Measurements from ENCODE around the gene PRKCA. TPM values are rescaled to one million over a fixed set of nuclear protein-coding genes. Genes with fewer than 3 reads are reported as not detected.

The PRKCA gene
- total RNA-seq, 1 experiment from 2014 or later: 29.5 TPM

DNA sequence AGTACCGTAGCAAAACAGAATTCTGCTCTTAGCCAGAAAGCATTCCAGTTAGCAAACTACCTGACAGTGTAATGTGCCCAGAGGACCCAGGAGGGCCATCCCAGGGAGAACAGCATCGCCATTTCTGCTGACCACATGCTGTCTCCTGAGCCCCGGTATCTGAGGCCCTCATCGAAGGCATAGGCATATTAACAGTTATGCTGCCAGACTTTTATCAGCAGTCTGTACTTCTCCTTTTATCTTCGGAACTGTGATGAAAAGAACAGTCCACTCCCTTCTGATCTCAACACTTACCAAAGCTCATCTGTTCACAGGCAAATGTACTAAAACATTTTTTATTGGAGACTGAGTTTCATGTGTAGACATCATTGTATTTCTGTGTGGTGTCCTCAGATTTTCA is 236.4 kb downstream of the PRKCA start:
- Mint-ChIP-seq H3K27ac (peak overlapping the region; percentile 18), H3K9me3 (no peaks in the 10 kb centered on the region), H3K4me3 (no peak overlapping the region), H3K36me3 (no peaks in the 10 kb centered on the region), H3K27me3 (ENCODE audit: low read depth) (no peaks in the 10 kb centered on the region), H3K4me1 (peaks cover 57% of the 10 kb centered on the region)
- CTCF ChIA-PET: no interaction called here
- ATAC-seq: no peak
- no peak for DNase-seq (ENCODE audit: low spot score)
- POLR2A ChIA-PET: no interaction called here
- no peak for TF ChIP-seq EMX1 (CRISPR knock-in tag; IDR thresholded peaks at IDR 0.05)
- no peak for TF ChIP-seq ELF4 (CRISPR knock-in tag; IDR thresholded peaks at IDR 0.05; ENCODE audit: low read depth)
- TF ChIP-seq, protein P1, sequence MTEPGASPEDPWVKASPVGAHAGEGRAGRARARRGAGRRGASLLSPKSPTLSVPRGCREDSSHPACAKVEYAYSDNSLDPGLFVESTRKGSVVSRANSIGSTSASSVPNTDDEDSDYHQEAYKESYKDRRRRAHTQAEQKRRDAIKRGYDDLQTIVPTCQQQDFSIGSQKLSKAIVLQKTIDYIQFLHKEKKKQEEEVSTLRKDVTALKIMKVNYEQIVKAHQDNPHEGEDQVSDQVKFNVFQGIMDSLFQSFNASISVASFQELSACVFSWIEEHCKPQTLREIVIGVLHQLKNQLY (CRISPR knock-in tag; IDR thresholded peaks at IDR 0.05): no peak
- no peak for TF ChIP-seq ZNF671 (CRISPR knock-in tag; IDR thresholded peaks at IDR 0.05)
- TF ChIP-seq, protein P2, sequence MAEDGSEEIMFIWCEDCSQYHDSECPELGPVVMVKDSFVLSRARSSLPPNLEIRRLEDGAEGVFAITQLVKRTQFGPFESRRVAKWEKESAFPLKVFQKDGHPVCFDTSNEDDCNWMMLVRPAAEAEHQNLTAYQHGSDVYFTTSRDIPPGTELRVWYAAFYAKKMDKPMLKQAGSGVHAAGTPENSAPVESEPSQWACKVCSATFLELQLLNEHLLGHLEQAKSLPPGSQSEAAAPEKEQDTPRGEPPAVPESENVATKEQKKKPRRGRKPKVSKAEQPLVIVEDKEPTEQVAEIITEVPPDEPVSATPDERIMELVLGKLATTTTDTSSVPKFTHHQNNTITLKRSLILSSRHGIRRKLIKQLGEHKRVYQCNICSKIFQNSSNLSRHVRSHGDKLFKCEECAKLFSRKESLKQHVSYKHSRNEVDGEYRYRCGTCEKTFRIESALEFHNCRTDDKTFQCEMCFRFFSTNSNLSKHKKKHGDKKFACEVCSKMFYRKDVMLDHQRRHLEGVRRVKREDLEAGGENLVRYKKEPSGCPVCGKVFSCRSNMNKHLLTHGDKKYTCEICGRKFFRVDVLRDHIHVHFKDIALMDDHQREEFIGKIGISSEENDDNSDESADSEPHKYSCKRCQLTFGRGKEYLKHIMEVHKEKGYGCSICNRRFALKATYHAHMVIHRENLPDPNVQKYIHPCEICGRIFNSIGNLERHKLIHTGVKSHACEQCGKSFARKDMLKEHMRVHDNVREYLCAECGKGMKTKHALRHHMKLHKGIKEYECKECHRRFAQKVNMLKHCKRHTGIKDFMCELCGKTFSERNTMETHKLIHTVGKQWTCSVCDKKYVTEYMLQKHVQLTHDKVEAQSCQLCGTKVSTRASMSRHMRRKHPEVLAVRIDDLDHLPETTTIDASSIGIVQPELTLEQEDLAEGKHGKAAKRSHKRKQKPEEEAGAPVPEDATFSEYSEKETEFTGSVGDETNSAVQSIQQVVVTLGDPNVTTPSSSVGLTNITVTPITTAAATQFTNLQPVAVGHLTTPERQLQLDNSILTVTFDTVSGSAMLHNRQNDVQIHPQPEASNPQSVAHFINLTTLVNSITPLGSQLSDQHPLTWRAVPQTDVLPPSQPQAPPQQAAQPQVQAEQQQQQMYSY (CRISPR knock-in tag; IDR thresholded peaks at IDR 0.05): no peak
- TF ChIP-seq CREB1 (CRISPR knock-in tag; IDR thresholded peaks at IDR 0.05): no peak
- no peak for TF ChIP-seq TEAD4 (CRISPR knock-in tag; IDR thresholded peaks at IDR 0.05)
- no peak for TF ChIP-seq SMAD4 (CRISPR knock-in tag; IDR thresholded peaks at IDR 0.05)
- TF ChIP-seq NFYB (CRISPR knock-in tag; conservative IDR thresholded peaks at IDR 0.05; ENCODE audit: low read depth): no peak
- TF ChIP-seq NR1H2 (CRISPR knock-in tag; IDR thresholded peaks at IDR 0.05): no peak
- TF ChIP-seq, protein P3, sequence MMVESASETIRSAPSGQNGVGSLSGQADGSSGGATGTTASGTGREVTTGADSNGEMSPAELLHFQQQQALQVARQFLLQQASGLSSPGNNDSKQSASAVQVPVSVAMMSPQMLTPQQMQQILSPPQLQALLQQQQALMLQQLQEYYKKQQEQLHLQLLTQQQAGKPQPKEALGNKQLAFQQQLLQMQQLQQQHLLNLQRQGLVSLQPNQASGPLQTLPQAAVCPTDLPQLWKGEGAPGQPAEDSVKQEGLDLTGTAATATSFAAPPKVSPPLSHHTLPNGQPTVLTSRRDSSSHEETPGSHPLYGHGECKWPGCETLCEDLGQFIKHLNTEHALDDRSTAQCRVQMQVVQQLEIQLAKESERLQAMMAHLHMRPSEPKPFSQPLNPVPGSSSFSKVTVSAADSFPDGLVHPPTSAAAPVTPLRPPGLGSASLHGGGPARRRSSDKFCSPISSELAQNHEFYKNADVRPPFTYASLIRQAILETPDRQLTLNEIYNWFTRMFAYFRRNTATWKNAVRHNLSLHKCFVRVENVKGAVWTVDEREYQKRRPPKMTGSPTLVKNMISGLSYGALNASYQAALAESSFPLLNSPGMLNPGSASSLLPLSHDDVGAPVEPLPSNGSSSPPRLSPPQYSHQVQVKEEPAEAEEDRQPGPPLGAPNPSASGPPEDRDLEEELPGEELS (CRISPR knock-in tag; IDR thresholded peaks at IDR 0.05): no peak
- TF ChIP-seq NR2C2 (CRISPR knock-in tag; IDR thresholded peaks at IDR 0.05): no peak
- TF ChIP-seq, protein P4, sequence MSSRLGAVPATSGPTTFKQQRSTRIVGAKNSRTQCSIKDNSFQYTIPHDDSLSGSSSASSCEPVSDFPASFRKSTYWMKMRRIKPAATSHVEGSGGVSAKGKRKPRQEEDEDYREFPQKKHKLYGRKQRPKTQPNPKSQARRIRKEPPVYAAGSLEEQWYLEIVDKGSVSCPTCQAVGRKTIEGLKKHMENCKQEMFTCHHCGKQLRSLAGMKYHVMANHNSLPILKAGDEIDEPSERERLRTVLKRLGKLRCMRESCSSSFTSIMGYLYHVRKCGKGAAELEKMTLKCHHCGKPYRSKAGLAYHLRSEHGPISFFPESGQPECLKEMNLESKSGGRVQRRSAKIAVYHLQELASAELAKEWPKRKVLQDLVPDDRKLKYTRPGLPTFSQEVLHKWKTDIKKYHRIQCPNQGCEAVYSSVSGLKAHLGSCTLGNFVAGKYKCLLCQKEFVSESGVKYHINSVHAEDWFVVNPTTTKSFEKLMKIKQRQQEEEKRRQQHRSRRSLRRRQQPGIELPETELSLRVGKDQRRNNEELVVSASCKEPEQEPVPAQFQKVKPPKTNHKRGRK (CRISPR knock-in tag; IDR thresholded peaks at IDR 0.05; ENCODE audit: borderline replicate concordance): no peak

DNA sequence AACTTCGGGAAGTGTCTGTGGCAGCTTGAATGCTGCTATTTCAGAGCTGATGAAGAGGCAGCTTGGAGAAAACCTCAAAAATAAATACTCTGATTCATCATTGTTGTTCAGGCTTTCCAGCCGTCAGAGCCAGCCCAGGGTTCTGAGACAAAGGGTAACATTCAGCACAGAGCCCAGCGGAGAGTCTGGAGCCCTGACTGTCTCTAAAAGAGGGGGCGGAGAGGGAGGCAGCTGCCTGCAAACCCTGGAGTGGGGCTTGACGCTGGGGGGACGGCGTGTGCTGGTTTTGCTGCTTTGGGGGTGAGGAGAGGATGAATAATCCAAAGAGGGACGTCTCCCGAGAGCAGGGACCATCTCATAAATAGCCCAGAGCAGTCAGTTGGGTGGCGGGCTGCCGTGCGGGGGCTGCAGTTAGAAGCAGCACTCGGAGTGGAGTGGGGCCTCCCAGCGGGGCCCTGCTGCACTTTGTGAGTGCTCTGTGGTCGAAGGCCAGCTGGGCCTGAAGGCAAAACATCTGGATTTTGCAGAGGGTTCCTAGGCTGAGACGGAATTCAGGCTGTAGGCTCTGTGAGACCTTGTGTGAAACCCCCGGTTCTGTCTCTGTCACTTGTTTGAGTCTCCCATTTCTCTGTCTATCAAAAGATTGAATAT is 237.8 kb downstream of the PRKCA start:
- H3K4me1 Mint-ChIP-seq: peaks cover 44% of the 10 kb centered on the region
- ChIA-PET POLR2A (no interaction called here), CTCF (interaction anchor here (0.8 to 1.9 kb wide), 8 partner anchors 8 to 230 kb away, joined by 3 to 7 read pairs (median 4); no protein-coding TSS in a partner anchor)
- H3K4me3 Mint-ChIP-seq: peak overlapping the region; percentile 38; the same call in 1 of the 2 replicates
- no peaks in the 10 kb centered on the region for H3K27me3 Mint-ChIP-seq (ENCODE audit: low read depth)
- peak overlapping the region; percentile 60; the same call in 1 of the 2 replicates for H3K27ac Mint-ChIP-seq
- DNase-seq (ENCODE audit: low spot score) (peak; percentile 46), ATAC-seq (peak; percentile 91)
- TF ChIP-seq NFE2L1 (CRISPR knock-in tag; IDR thresholded peaks at IDR 0.05) (no peak), ZNF423 (CRISPR knock-in tag; IDR thresholded peaks at IDR 0.05) (no peak), SOX15 (CRISPR knock-in tag; IDR thresholded peaks at IDR 0.05) (no peak), ZNF219 (CRISPR knock-in tag; IDR thresholded peaks at IDR 0.05; ENCODE audit: borderline replicate concordance) (no peak)
- TF ChIP-seq, protein P5, sequence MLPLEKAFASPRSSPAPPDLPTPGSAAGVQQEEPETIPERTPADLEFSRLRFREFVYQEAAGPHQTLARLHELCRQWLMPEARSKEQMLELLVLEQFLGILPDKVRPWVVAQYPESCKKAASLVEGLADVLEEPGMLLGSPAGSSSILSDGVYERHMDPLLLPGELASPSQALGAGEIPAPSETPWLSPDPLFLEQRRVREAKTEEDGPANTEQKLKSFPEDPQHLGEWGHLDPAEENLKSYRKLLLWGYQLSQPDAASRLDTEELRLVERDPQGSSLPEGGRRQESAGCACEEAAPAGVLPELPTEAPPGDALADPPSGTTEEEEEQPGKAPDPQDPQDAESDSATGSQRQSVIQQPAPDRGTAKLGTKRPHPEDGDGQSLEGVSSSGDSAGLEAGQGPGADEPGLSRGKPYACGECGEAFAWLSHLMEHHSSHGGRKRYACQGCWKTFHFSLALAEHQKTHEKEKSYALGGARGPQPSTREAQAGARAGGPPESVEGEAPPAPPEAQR (CRISPR knock-in tag; IDR thresholded peaks at IDR 0.05): no peak
- TF ChIP-seq, protein P2 (CRISPR knock-in tag; IDR thresholded peaks at IDR 0.05): peak; percentile 94
- H3K9me3 Mint-ChIP-seq: peaks cover 1% of the 10 kb centered on the region
- peaks cover under 1% of the 10 kb centered on the region for H3K36me3 Mint-ChIP-seq

Data from WTC11 (cell line).